IPS DF 4.7 (cell line): Measurements from ENCODE around the gene GNAI3.
A peak's percentile ranks its signal among the peaks of the same experiment; 100 is the strongest.

ENCODE experiments used
- DNase-seq: peaks from one replicate; pipeline ENCODE4 v3.0.0-alpha.2; 2013; ENCODE audit warnings: low spot score; ENCODE audit errors: extremely low read depth

The GNAI3 gene

GRCh38 chr1:109548321-109549267 lies at the start of gene GNAI3:
GNAI3 (plus strand) TSS chr1:109548615; CDS start chr1:109548721, 106 bp downstream.
- DNase-seq = peak; percentile 76

- DNase-seq = no peak
These were observed 49.3 kb upstream of the GNAI3 start for GRCh38 chr1:109499081-109499480.

- no peak for DNase-seq
These were observed 48.5 kb upstream of the GNAI3 start for GRCh38 chr1:109499661-109500536.

GRCh38 chr1:109500941-109501381 lies 47.5 kb upstream of the GNAI3 start:
- no peak for DNase-seq

- no peak for DNase-seq
These were observed 46.6 kb upstream of the GNAI3 start for GRCh38 chr1:109501644-109502363.

- DNase-seq = no peak
These were observed 46.0 kb upstream of the GNAI3 start for GRCh38 chr1:109502364-109502851.

GRCh38 chr1:109503935-109504334 lies 44.5 kb upstream of the GNAI3 start:
- no peak for DNase-seq

GRCh38 chr1:109504974-109505373 lies 43.4 kb upstream of the GNAI3 start:
- no peak for DNase-seq

- DNase-seq = no peak
These were observed 40.2 kb upstream of the GNAI3 start for GRCh38 chr1:109508001-109508872.

- no peak for DNase-seq
These were observed 39.6 kb upstream of the GNAI3 start for GRCh38 chr1:109508873-109509175.

GRCh38 chr1:109509176-109510134 lies 39.0 kb upstream of the GNAI3 start, which contains the start of gene AMIGO1:
AMIGO1 (minus strand) TSS chr1:109509727; CDS start chr1:109508912, 815 bp downstream.
- no peak for DNase-seq

GRCh38 chr1:109513110-109513710 lies 35.2 kb upstream of the GNAI3 start:
- no peak for DNase-seq

- no peak for DNase-seq
These were observed 33.6 kb upstream of the GNAI3 start for GRCh38 chr1:109514846-109515245.

- DNase-seq = no peak
These were observed 31.5 kb upstream of the GNAI3 start for GRCh38 chr1:109516872-109517271.

- DNase-seq = no peak
These were observed 31.1 kb upstream of the GNAI3 start for GRCh38 chr1:109517337-109517736.

GRCh38 chr1:109521002-109521951 lies 27.1 kb upstream of the GNAI3 start:
- DNase-seq = no peak

GRCh38 chr1:109522026-109522425 lies 26.4 kb upstream of the GNAI3 start:
- no peak for DNase-seq

GRCh38 chr1:109523706-109524105 lies 24.7 kb upstream of the GNAI3 start:
- DNase-seq = no peak
